OCI-M2 (cell line): ENCODE measurements around the gene GIPC3.
"Not testable (repeated sequence)": the region's sequence is repeated elsewhere in the genome, so short reads cannot be mapped to it uniquely, and the experiment has no call there.

Experiments used
- DNase-seq: peaks from one replicate; lab custom pipeline; 2025; ENCODE audit not compliant: unreplicated experiment; lab: John Stamatoyannopoulos, UW

Gene GIPC3

DNA sequence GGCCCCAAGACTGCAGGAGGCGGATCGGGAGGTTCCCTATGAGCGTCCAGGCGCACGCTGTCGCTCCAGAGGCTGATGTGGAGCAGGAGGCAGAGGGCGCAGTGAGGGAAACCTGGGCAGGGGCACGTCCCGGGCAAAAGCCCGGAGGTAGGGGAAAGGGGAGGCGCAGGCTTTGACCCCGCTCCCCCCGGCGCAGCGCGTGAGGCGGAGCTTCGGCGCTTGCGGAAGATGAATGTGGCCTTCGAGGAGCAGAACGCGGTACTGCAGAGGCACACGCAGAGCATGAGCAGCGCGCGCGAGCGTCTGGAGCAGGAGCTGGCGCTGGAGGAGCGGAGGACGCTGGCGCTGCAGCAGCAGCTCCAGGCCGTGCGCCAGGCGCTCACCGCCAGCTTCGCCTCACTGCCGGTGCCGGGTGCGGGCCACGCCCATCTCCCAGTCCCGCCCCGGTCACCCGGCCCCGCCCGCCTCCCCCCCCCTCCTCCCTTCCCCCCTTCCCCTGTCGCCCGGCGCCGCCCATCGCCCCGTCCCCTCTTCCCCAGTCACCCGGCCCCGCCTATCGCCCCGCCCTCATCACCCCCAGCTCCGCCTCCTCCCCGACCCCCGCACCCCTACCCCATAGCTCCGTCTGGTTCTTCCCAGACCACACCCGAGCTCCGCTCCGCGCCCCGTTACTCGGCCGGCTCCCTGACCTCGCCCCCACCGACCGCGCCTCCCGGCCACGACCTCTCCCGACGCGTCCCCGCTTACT is 8.4 kb upstream of the GIPC3 start:
- DNase-seq = no peak

DNA sequence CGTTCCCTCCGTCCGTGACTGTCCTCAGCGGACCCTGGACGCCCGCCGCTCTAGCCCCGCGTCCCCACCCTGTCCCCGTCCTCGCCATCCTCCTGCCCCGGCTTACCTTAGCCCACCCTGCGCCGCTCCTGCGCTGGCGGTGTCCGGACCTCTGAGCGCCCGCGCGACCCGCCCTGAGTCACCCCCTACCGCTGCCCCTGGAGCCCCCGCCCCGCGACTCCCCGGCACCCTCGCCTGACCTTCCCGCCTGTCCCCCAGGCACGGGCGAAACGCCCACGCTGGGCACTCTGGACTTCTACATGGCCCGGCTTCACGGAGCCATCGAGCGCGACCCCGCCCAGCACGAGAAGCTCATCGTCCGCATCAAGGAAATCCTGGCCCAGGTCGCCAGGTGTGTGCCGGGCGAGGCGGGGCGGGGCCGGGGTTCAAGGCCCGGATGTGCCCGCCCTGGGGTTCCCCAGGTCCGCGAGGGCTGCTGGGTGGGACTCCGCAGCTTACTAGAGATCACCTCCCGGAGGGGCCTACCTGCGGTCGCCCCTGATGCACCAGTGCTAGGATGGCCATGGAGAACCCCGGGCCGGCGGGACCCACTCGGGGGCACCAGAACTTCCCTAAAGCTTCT is 7.4 kb upstream of the GIPC3 start:
- no peak for DNase-seq

DNA sequence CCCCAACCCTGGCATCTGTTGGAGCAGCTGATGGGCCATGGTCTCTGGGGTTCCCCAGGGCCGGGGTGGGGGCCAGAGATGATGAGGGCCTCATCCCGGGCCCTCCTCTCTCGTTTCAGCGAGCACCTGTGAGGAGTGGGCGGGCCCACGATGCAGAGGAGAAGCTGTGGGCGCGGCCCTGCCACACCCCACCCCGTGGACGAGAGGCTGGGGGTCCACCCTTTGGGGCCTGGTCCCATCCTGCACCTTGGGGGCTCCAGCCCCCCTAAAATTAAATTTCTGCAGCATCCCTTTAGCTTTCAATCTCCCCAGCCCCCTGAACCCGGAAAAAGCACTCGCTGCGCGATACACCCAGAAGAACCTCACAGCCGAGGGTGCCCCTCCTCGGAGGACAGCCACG is 6.9 kb upstream of the GIPC3 start:
- no peak for DNase-seq

DNA sequence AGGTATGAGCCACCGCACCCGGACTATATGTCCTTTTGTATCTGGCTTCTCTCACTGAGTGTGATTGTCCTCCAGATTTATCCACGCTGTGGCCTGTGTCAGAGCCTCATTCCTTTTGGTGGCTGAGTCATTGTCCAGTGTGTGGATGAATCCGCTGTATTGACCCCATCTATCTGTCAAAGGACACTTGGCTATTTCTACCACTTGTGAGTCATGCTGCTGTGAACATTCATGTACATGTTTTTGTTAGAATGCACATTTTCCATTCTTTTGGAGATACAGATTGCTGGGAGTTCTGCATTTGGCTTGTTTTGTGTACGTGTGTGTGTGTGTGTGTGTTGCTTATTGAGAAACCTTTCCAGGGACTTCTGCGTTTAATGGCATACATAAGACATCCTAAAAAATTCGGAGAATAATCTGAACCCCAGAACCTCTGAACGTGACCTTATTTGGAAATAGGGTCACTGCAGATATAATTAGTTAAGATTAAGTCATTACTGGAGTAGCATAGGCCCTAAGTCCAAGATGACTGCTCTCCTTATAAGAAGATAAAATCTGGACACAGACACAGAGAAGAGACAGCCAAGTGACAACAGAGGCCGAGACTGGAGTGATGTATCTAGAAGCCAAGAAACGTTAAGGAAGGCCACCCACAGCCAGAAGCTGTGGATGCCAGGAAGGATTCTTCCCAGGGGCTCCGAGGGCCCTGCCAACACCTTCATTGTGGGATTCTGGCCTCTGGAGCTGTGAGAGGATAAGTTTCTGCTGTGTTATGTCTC is 4.9 kb upstream of the GIPC3 start:
- DNase-seq = no peak

DNA sequence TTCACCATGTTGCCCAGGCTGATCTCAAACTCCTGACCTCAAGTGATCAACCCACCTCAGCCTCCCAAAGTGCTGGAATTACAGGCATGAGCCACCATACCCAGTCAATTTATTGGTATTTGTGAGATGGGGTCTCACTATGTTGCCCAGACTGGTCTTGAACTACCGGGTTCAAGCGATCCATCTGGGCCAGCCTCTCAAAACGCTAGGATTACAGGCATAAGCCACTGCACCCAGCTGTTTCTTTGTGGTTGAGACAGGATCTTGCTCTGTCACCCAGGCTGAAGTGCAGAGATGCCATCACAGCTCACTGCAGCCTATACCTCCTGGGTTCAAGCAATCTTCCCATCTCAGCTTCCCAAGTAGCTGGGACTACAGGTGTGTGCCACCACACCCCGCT is 3.5 kb upstream of the GIPC3 start:
- DNase-seq = not testable (repeated sequence)

DNA sequence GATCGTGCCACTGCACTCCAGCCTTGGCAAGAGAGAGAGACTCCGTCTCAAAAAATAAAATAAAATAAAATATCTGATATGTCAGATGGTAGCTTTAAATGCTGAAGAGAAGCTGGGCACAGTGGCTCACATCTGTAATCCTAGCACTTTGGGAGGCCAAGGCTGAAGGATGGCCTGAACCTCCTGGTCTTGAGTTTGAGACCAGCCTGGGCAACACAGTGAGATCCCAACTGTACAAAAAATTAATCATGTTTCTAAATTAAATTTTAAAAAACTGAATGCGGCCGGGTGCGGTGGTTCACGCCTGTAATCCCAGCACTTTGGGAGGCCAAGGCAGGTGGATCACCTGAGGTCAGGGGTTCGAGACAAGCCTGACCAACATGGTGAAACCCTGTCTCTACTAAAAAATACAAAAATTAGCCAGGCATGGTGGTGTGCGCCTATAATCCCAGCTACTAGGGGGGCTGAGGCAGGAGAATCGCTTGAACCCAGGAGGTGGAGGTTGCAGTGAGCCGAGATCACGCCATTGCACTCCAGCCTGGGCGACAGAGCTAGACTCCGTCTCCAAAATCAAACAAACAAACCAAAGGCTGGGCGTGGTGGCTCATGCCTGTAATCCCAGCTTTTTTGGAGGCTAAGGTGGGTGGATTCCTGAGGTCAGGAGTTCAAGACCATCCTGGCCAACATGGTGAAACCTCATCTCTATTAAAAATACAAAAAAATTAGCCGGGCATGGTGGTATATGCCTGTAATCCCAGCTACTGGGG is 1.1 kb upstream of the GIPC3 start:
- DNase-seq = not testable (repeated sequence)

DNA sequence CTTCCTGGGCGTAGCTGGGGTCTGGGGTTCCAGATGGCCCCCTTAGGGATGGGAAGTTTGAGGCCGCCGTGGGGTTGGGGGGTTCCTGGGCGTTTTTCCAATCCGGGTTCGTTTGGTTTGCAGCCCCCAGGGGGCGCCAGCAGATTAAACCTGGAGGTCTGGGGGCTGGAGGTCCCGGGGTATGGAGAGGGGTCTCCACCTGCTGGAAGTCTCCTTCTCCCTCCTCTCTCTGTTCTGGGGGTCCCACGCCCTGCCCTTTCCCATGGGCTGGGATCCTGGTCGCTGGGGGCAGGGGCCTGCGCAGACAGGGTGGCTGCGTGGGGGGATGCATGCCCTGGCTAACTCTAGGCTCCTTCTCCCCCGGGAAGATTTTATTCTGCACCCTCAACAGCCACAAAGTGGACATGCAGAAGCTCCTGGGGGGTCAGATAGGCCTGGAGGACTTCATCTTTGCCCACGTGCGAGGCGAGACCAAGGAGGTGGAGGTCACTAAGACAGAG is 899 bp downstream of the GIPC3 start:
- DNase-seq = no peak

DNA sequence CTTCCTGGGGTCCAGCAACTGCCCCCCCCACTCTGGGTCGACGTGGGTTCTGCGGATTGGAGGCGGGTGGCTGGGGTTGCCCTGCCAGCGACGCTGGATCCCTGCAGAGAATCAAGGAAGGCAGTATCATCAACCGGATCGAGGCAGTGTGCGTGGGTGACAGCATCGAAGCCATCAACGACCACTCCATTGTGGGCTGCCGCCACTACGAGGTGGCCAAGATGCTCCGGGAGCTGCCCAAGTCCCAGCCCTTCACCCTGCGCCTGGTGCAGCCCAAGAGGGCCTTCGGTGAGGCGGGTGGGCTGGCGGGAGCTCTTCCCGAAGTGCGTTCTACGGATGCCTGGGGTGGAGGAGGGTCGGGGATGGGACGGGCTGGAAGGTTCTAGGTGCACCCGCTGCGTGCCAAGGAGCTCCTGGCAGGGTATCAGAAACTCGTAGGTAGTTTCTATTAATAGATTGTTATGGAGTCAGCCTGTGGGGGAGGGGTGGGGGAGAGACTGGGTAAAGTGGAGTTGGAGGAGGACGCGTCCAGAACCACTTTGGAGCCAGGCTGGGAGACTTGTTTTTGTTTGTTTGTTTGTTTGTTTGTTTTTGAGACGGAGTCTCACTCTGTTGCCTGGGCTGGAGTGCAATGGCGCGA is 1.5 kb downstream of the GIPC3 start:
- no peak for DNase-seq

DNA sequence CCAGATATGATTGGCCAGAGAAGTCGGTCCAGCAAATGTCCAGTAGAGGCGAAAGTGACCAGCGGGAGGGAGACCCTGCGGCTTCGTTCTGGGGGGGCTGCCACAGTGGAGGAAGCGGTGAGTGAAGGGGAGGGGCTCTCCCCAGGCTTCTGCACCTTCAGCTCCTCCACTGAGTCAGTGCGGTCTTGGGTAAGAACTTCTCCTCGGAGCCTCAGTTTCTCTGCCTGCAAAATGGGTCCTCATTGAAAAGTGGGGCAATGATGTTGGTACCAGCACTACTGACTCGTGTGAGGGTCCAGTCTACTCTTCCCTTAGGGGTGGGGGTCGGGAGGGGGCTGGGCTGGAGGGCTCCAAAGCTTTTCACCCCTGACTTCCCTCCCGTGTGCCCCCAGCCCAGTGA is 4.2 kb downstream of the GIPC3 start:
- DNase-seq = no peak

DNA sequence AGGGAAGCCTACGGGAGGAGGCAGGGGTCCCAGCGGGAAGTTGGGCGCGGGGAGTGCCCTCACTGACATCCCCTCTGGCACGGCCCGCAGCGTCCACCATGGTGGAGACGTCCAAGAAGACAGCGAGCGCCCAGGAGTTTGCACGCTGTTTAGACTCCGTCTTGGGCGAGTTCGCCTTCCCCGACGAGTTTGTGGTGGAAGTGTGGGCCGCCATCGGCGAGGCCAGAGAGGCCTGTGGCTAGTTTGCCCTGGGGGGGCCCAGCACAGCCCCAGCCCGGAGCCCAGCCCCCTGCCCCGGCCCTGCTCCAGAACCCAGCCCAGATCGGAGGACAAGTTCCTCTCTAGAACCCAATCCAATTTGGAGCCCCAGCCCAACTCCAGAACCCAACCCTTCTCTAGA is 4.7 kb downstream of the GIPC3 start:
- DNase-seq = no peak

DNA sequence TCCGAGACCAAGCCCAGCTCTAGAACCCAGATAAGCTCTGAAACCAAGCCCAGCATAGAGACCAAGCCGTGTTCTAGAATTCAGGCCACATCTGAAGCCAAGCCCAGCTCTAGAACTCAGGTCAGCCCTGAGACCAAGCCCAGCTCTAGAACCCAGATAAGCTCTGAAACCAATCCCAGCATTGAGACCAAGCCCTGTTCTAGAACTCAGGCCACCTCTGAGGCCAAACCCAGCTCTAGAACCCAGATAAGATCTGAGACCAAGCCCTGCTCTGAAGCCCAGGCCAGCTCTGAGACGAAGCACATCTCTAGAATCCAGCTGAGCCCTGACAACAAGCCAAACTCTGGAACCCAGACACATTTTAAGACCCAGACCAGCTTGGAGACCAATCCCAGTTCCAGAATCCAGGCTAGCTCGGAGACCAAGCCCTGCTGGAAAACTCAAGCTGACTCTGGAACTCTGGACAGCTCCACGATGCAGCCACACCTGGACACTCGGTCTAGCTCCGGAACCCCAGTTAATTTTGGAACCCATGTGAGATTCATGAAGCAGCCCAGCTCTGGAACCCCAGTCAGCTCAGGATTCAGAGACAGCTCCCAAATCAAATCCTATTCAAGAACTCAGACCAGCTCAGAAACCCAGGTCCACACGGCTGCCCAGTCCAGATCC is 5.8 kb downstream of the GIPC3 start:
- DNase-seq = no peak

DNA sequence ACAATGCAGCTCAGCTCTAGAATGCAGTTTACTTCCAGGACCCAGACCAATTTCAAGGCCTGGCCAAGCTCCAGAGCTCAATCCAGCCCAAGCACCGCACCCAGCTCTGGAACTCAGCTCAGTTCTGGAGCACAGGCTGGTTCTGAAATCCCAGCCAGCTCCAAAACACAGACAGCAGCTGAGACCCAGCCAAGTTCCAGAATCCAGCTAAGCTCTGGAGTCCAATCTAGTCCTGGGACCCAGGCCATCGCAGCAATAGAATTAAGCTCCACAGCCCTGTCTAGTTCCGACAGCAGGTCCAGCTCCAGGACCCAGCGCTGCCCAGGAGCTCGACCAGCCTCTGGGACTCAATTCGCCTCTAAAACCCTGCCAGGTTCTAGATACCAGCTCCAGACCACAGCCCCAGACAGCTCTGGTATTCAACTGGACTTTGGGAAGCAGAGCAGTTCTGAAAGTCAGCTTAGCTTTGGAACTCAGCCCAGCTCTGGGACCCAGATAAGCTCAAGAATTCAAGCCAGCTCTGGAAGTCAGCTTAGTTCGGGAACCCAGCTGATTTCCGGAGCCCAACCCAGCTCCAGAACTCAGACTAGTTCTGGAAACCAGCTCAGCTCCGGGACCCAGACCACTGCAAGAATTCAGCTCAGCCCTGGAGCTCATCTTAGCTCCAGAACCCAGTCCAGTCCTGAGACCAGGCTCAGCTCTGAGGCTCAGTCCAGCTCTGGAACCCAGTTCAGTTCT is 6.8 kb downstream of the GIPC3 start:
- DNase-seq = no peak

DNA sequence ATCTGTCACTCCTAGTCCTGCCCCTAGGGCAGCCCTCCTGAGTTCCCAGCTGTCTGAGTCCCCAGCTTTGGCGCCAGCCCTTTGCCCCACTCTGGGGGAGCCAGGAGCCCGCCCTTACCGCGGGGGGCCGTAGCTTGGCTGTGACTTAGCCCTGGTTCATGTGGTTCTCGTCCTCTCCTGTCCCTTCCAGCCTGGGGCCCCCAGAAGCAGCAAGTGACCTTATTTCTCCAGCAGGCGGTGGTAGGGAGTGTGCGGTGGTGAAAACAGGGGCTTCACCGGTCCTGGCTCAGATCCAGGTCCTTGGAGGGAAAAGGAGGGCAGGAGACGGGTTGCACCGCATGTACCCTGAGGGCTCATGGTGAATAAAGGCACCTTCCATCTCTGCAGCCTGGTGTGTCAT is 7.9 kb downstream of the GIPC3 start:
- DNase-seq = no peak

DNA sequence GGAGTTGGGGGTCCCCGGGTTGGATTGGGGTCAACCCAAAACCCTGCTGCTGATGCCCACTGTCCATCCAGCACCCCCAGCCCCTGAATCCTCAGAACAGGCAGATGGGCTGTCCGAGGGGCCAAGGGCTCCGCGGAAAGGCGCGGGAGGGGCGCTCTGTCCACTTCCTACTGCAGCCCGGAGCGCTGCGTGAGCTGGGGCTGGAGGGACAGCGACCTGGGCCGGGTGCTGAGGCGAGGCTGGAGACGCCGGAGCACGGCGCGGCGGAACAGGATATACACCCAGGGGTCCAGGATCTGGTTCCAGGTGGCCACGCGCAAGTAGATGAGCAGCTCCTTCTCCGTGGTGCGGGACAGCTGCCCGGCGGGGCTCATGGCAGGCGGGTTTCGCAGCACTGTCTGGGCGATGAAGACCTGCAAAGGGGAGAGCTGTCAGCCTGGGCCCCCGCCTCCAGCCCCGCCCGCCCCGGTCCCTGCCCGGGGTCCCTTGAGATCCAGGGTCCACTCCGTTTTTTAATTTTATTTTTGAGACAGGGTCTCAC is 10.3 kb downstream of the GIPC3 start:
- DNase-seq = no peak

DNA sequence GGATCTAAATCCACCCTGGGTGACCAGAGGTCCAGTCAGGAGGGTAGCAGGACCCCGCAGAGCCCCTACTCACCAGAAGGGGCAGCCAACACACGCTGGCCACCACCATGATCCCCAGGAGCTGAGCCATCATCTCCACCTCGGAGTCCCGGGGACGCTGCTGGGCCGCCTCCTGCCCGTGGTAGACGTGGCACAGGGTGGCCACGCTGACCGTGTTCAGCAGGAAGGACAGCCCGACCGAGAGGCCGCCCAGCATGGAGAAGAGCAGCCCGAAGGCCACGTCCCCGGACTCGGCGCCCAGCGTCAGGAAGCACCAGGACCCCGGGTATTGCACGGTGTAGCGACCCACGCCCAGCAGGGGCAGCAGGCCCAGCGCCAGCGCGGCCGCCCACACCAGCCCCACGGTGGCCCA is 14.5 kb downstream of the GIPC3 start:
- DNase-seq = no peak

DNA sequence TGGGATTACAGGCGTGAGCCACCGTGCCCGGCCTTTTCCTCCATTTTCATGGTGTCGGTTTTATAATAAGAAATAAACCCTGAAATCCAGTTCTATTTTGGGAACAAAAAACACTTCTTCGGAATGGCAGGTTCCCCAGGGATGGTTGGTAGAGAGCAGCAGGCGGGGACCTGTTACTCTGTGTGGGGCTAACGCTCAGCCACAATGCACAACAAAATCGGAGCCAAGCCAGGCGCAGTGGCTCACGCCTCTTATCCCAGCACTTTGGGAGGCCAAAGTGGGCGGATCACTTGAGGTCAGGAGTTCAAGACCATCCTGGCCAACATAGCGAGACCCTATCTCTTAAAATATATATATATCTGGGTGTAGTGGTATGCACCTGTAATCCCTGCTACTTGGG is 15.7 kb downstream of the GIPC3 start:
- no peak for DNase-seq

DNA sequence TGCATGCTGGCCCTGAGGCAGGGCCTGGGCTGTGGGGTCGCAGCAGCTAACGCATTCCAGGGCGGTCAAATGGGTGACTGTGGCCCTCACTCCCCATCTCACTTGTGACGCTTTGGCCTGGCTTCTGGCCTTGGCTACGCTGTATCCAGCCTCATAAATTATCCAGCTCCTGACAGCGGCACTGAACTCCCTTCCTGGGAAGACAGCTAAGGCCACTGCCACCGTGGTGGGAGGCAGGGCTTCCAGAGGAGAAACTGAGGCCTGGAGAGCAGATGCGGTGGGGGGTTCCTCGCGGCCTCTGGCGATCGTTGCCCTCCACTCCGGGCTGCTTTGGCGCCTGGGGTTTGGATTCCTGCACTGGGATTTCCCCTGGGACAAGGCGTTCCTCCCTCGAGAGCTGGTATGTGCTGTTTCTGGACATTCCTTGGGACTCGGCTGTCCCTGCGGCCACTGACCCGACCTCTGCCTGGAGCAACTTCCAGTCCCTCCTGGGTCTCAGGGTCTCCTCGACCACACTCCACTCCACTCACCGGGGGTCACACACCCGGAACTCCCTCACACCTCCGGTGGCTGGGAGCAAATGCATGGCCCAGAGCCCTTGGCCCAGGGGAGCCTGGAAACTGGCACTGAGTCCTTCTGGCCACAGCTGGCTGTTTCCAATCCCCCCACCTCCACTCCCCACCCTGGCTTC is 18.0 kb downstream of the GIPC3 start:
- DNase-seq = no peak

DNA sequence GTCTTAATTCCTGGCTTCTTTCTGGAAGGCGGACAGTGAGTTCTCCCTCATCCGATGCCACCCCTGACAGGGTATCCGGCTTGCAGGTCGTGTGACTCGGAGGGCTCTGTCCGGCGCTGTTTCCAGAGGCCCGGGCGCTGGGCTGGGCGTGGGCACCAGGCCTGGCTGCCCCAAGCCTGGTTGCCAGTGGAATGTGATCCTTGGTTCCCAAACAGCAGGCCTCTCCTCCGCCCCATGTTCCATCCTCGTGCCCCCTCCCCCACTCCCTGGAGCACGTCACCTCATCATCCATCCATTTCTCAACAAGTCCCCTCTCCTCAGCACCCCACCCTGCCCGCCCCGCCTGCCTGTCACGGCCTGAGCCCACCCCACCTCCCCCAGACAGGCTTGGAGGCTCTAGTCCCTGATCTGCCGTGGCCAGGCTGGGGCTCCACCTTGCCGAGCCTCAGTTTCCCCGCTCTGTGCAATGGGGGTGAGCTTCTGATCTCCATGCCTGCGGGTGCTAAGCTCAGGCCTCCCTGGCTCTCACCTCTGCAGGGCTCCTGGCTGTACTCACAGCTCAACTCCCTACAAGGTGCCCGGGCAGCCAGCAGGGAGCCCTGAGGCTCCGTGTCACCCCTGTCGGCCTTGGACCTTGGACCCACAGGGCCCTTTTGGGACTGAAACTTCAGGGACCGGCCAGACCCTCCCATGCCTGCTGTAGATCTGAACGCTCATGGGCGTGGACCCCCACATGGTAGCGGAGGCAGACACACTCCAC is 19.1 kb downstream of the GIPC3 start:
- no peak for DNase-seq
